ENCODE data around the gene TSACC.
"Not testable (repeated sequence)": the region's sequence is repeated elsewhere in the genome, so short reads cannot be mapped to it uniquely, and the experiment has no call there.

TSACC gene

GRCh38 chr1:156338180-156338976, at the start of gene TSACC, which contains the start of gene CCT3:
TSACC (plus strand) TSS chr1:156338526; CDS start chr1:156339758, 1,232 bp downstream.
CCT3 (minus strand) TSS chr1:156338292; CDS start chr1:156338184, 108 bp downstream.
- DNase-seq = peak; percentile 99

- DNase-seq = no peak
These were observed 48.5 kb upstream of the TSACC start for GRCh38 chr1:156289857-156290256.

- DNase-seq = peak; percentile 29
These were observed 46.9 kb upstream of the TSACC start for GRCh38 chr1:156291226-156292061.

- no peak for DNase-seq
These were observed 45.3 kb upstream of the TSACC start for GRCh38 chr1:156293098-156293434.

GRCh38 chr1:156293895-156294294, 44.4 kb upstream of the TSACC start:
- no peak for DNase-seq

GRCh38 chr1:156295391-156295947, 42.9 kb upstream of the TSACC start, which contains the start of gene GLMP:
GLMP (minus strand) TSS chr1:156295679; CDS start chr1:156295645, 34 bp downstream.
- peak; percentile 70 for DNase-seq

GRCh38 chr1:156298852-156299357, 39.4 kb upstream of the TSACC start, which contains the start of gene VHLL:
VHLL (minus strand) TSS chr1:156299307; CDS start chr1:156299189, 118 bp downstream.
- no peak for DNase-seq

- DNase-seq = no peak
These were observed 35.1 kb upstream of the TSACC start for GRCh38 chr1:156303241-156303640.

GRCh38 chr1:156305215-156305614, 33.1 kb upstream of the TSACC start:
- no peak for DNase-seq

- DNase-seq = no peak
These were observed 30.2 kb upstream of the TSACC start for GRCh38 chr1:156308078-156308477.

GRCh38 chr1:156310962-156311361, 27.4 kb upstream of the TSACC start:
- no peak for DNase-seq

- no peak for DNase-seq
These were observed 21.4 kb upstream of the TSACC start for GRCh38 chr1:156316909-156317308.

GRCh38 chr1:156319664-156320063, 18.7 kb upstream of the TSACC start:
- peak; percentile 16 for DNase-seq

- no peak for DNase-seq
These were observed 17.8 kb upstream of the TSACC start for GRCh38 chr1:156320560-156320959.

GRCh38 chr1:156323179-156323578, 15.1 kb upstream of the TSACC start:
- DNase-seq = not testable (repeated sequence)

- DNase-seq = no peak
These were observed 2.1 kb upstream of the TSACC start for GRCh38 chr1:156336242-156336641.

GRCh38 chr1:156337052-156337887, 1.1 kb upstream of the TSACC start:
- DNase-seq = no peak

- DNase-seq = no peak
These were observed 492 bp upstream of the TSACC start for GRCh38 chr1:156337888-156338179.

- DNase-seq = no peak
These were observed 4.0 kb downstream of the TSACC start for GRCh38 chr1:156342166-156342955.

GRCh38 chr1:156344409-156344808, 6.1 kb downstream of the TSACC start:
- no peak for DNase-seq

GRCh38 chr1:156346035-156346434, 7.7 kb downstream of the TSACC start:
- DNase-seq = not testable (repeated sequence)

GRCh38 chr1:156346636-156347035, 8.3 kb downstream of the TSACC start:
- no peak for DNase-seq

Measured in CD4-positive, alpha-beta T cell treated with Interleukin-17A for 4 hours (primary cell).